22Rv1 (cell line): ENCODE data around the gene ZBTB20.

Experiments used
- CTCF ChIP-seq: fragments of 450-650 bp; IDR thresholded peaks from 2 replicates; pipeline ENCODE4 v1.5.1; 2017; ENCODE audit warnings: mild to moderate bottlenecking
- ZFX ChIP-seq: fragments of 450-650 bp; IDR thresholded peaks from 2 replicates; pipeline ENCODE4 v1.6.1; 2017; ENCODE audit warnings: antibody characterized with exemption, borderline replicate concordance

GRCh38 chr3:114308830-114309229, 838.3 kb downstream of the ZBTB20 start:
- TF ChIP-seq CTCF (no peak), ZFX (no peak)
